Calu3 (cell line): ENCODE data around the gene DNAJC15. TPM values are rescaled to one million over a fixed set of nuclear protein-coding genes. Genes with fewer than 3 reads are reported as not detected.

Experiments used
- BruUV-seq: library from RNA; stranded (reverse); fragments of 400-500 nt; replicated peaks from 2 replicates; lab custom pipeline; 2021; lab: Mats Ljungman, UMichigan
- CTCF ChIA-PET: fragments of 300-600 bp; sonication (Branson Sonifier 250); formaldehyde crosslinking; loops from one replicate; lab custom pipeline; 2022; ENCODE audit warnings: antibody characterized with exemption; lab: Charles Lee
- DNase-seq: peaks from one replicate; pipeline ENCODE4 v3.0.0; 2022
- H3K27ac Mint-ChIP-seq: one replicate; pipeline ENCODE4 v1.8.0; 2022; ENCODE audit warnings: mixed read lengths; ENCODE audit not compliant: unreplicated experiment
- H3K27me3 Mint-ChIP-seq: one replicate; pipeline ENCODE4 v1.8.0; 2022; ENCODE audit warnings: mixed read lengths; ENCODE audit not compliant: unreplicated experiment
- H3K36me3 Mint-ChIP-seq: one replicate; pipeline ENCODE4 v1.8.0; 2022; ENCODE audit warnings: mild to moderate bottlenecking, moderate library complexity, mixed read lengths; ENCODE audit not compliant: insufficient read depth, unreplicated experiment
- H3K4me1 Mint-ChIP-seq: one replicate; pipeline ENCODE4 v1.8.0; 2022; ENCODE audit warnings: mild to moderate bottlenecking, low read depth, mixed read lengths; ENCODE audit not compliant: unreplicated experiment
- H3K4me3 Mint-ChIP-seq: one replicate; pipeline ENCODE4 v1.8.0; 2022; ENCODE audit warnings: mild to moderate bottlenecking, low read depth, moderate library complexity, mixed read lengths; ENCODE audit not compliant: unreplicated experiment
- H3K9me3 Mint-ChIP-seq: one replicate; pipeline ENCODE4 v1.8.0; 2022; ENCODE audit warnings: low read depth, mixed read lengths; ENCODE audit not compliant: unreplicated experiment
- CTCF ChIP-seq: fragments of 200-600 bp; IDR thresholded peaks from one replicate; pipeline ENCODE4 v1.8.0; 2022; ENCODE audit warnings: antibody characterized with exemption; ENCODE audit not compliant: unreplicated experiment
- intact Hi-C: fragments of 100-400 bp; cut with micrococcal nuclease; formaldehyde crosslinking; loops from one replicate; pipeline ENCODE4 v1.10.0; 2022; ENCODE audit not compliant: unreplicated experiment
- total RNA-seq: library from RNA; stranded (reverse); gene quantifications from 2 replicates; pipeline ENCODE4 v1.2.3, GENCODE V29; 2022

DNAJC15 gene
- total RNA-seq, 1 experiment from 2014 or later: 13.1 TPM

DNA sequence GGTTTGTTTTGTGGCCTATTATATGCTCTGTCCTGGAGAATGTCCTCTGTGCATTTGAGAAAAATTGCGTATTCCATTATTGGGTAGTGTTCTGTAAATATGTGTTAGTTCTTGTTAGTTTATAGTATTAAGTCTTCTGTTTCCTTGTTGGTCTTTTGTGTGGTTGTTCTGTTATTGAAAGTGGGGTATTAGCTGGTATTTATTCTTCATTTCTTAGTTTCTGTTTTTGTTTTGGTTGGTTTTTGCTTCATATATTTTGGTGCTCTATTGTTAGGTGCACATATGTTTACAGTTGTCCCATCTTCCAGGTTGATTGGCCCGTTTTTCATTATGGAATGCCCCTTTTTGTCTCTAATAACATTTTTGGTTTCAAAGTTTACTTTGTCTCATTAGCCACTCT is 77.3 kb downstream of the DNAJC15 start:
- no peak overlapping the region for H3K27ac Mint-ChIP-seq
- CTCF ChIA-PET: interaction anchor here (0.6 kb wide), 1 partner anchor 371 kb away, joined by 5 read pairs; no protein-coding TSS in a partner anchor
- no TSS peak for BruUV-seq
- no peak for TF ChIP-seq CTCF
- no peak overlapping the region for H3K4me3 Mint-ChIP-seq
- peaks cover 10% of the 10 kb centered on the region for H3K4me1 Mint-ChIP-seq
- intact Hi-C loops: no loop called here
- no peaks in the 10 kb centered on the region for H3K27me3 Mint-ChIP-seq
- no peaks in the 10 kb centered on the region for H3K9me3 Mint-ChIP-seq
- DNase-seq: no peak
- no peaks in the 10 kb centered on the region for H3K36me3 Mint-ChIP-seq

- H3K27ac Mint-ChIP-seq: no peak overlapping the region
- CTCF ChIA-PET: no interaction called here
- no peak for TF ChIP-seq CTCF
- H3K27me3 Mint-ChIP-seq: no peaks in the 10 kb centered on the region
- no peak overlapping the region for H3K4me3 Mint-ChIP-seq
- no TSS peak for BruUV-seq
- peaks cover 9% of the 10 kb centered on the region for H3K4me1 Mint-ChIP-seq
- no peak for DNase-seq
- intact Hi-C loops: no loop called here
- no peaks in the 10 kb centered on the region for H3K9me3 Mint-ChIP-seq
- H3K36me3 Mint-ChIP-seq: no peaks in the 10 kb centered on the region
These were observed 78.9 kb downstream of the DNAJC15 start for GRCh38 chr13:43102304-43102703.

DNA sequence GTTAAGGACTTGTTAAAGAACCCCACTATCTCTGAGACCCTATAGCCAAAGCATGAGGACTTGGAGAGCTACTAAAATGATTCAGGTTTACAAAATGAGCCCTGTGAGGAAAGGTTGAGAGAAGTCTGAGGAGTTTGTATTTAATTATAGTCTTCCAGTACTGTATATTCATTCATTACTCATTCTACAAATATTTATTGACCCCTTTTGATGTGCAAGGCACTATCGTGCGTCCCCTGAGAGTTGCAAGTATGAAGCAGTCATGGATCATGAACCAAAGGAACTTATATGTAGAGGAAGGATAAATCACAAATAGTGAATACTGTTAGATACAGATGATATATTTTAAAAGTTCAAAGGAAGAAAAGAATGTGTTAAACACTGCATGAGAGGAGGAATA is 84.4 kb downstream of the DNAJC15 start:
- no peak for TF ChIP-seq CTCF
- CTCF ChIA-PET: no interaction called here
- no TSS peak for BruUV-seq
- no peak overlapping the region for H3K27ac Mint-ChIP-seq
- H3K9me3 Mint-ChIP-seq: no peaks in the 10 kb centered on the region
- H3K4me1 Mint-ChIP-seq: no peaks in the 10 kb centered on the region
- no peak for DNase-seq
- no peaks in the 10 kb centered on the region for H3K36me3 Mint-ChIP-seq
- H3K4me3 Mint-ChIP-seq: no peak overlapping the region
- intact Hi-C loops: no loop called here
- H3K27me3 Mint-ChIP-seq: no peaks in the 10 kb centered on the region

DNA sequence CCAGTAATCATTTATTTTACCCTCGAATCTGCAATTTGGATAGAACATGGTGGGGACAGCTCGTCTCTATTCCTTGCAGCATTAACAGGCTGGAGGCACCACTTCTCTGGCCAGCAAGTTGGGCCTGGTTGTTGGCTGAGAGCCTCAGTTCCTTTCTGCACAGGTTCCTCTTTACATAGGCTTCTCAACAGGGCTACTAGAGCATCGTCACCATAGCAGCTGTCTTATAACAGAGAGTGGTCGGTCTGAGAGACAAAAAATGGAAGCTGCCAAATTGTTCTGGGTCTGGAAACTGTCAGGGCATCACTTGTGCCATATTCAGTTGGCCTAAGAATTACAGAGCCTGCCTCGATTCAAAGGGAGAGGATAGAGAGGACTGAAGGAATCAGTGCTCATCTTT is 86.7 kb downstream of the DNAJC15 start:
- Mint-ChIP-seq H3K4me1 (no peaks in the 10 kb centered on the region), H3K9me3 (no peaks in the 10 kb centered on the region), H3K4me3 (no peak overlapping the region), H3K27ac (no peak overlapping the region), H3K27me3 (no peaks in the 10 kb centered on the region), H3K36me3 (no peaks in the 10 kb centered on the region)
- intact Hi-C loops: no loop called here
- CTCF ChIA-PET: no interaction called here
- no peak for TF ChIP-seq CTCF
- no peak for DNase-seq
- BruUV-seq: no TSS peak
